Muscle layer of duodenum (tissue), 2 donors: ENCODE measurements around the gene BUD13.

Experiments
- H3K27ac ChIP-seq: one replicate; pipeline ENCODE4 v1.7.0; 2013; ENCODE audit warnings: mild to moderate bottlenecking, low read length
- H3K27me3 ChIP-seq: one replicate; pipeline ENCODE4 v1.7.0; 2013; ENCODE audit warnings: low read depth, mild to moderate bottlenecking, control low read depth, low read length
- H3K36me3 ChIP-seq, 2 donors: one replicate each; pipeline ENCODE4 v1.7.0; 2013; ENCODE audit warnings: low read length in 2 of 2, control low read depth in 1 of 2, mild to moderate bottlenecking in 1 of 2; ENCODE audit not compliant: insufficient read depth in 2 of 2, control insufficient read depth in 1 of 2
- H3K4me1 ChIP-seq, 2 donors: one replicate each; pipeline ENCODE4 v1.7.0; 2013; ENCODE audit warnings: low read length in 2 of 2, mild to moderate bottlenecking in 2 of 2, control low read depth in 1 of 2, moderate library complexity in 1 of 2; ENCODE audit not compliant: insufficient read depth in 2 of 2, control insufficient read depth in 1 of 2
- H3K4me3 ChIP-seq, 2 donors: one replicate each; pipeline ENCODE4 v1.7.0; 2013; ENCODE audit warnings: low read length in 2 of 2, low read depth in 1 of 2, mild to moderate bottlenecking in 1 of 2
- H3K9me3 ChIP-seq, 2 donors: one replicate each; pipeline ENCODE4 v1.7.0; 2013; ENCODE audit warnings: low read length in 2 of 2, control low read depth in 1 of 2, mild to moderate bottlenecking in 1 of 2; ENCODE audit not compliant: control insufficient read depth in 1 of 2
- donor health status: healthy.

BUD13 gene

GRCh38 chr11:116772443-116773202 is at the start of gene BUD13:
Gene BUD13 (minus strand): TSS chr11:116772987. CDS start chr11:116772964, 23 bp downstream.
- Histone ChIP-seq H3K4me3 (peak within 1 kb of the TSS; percentile 85 to 96), H3K27ac (peak within 1 kb of the TSS; percentile 74), H3K9me3 (no peaks in the 10 kb centered on the region), H3K4me1 (peaks cover 7 to 20% of the 10 kb centered on the region in 2 donors), H3K36me3 (peaks cover 17 to 18% of the 10 kb centered on the region in 2 donors), H3K27me3 (no peaks in the 10 kb centered on the region)

- Histone ChIP-seq H3K4me1 (no peaks in the 10 kb centered on the region), H3K27ac (no peak overlapping the region), H3K27me3 (no peaks in the 10 kb centered on the region), H3K9me3 (no peaks in the 10 kb centered on the region), H3K36me3 (no peaks in the 10 kb centered on the region), H3K4me3 (no peak overlapping the region)
Observed at GRCh38 chr11:116822575-116822974, 49.8 kb upstream of the BUD13 start.

- Histone ChIP-seq H3K27me3 (no peaks in the 10 kb centered on the region), H3K36me3 (no peaks in the 10 kb centered on the region), H3K4me3 (no peak overlapping the region), H3K27ac (no peak overlapping the region), H3K9me3 (no peaks in the 10 kb centered on the region), H3K4me1 (no peaks in the 10 kb centered on the region)
Observed at GRCh38 chr11:116821050-116821918, 48.5 kb upstream of the BUD13 start.

- Histone ChIP-seq H3K36me3 (no peaks in the 10 kb centered on the region), H3K9me3 (no peaks in the 10 kb centered on the region), H3K4me3 (no peak overlapping the region), H3K27me3 (no peaks in the 10 kb centered on the region), H3K27ac (no peak overlapping the region), H3K4me1 (no peaks in the 10 kb centered on the region)
Observed at GRCh38 chr11:116819049-116819448, 46.3 kb upstream of the BUD13 start.

GRCh38 chr11:116814502-116814901 is 41.7 kb upstream of the BUD13 start:
- Histone ChIP-seq H3K4me3 (no peak overlapping the region), H3K4me1 (no peaks in the 10 kb centered on the region), H3K9me3 (no peaks in the 10 kb centered on the region), H3K27ac (no peak overlapping the region), H3K27me3 (no peaks in the 10 kb centered on the region), H3K36me3 (no peaks in the 10 kb centered on the region)

GRCh38 chr11:116813781-116814471 is 41.1 kb upstream of the BUD13 start:
- Histone ChIP-seq H3K36me3 (no peaks in the 10 kb centered on the region), H3K27ac (no peak overlapping the region), H3K27me3 (no peaks in the 10 kb centered on the region), H3K9me3 (no peaks in the 10 kb centered on the region), H3K4me3 (no peak overlapping the region), H3K4me1 (no peaks in the 10 kb centered on the region)

GRCh38 chr11:116813170-116813569 is 40.4 kb upstream of the BUD13 start:
- no peak overlapping the region for H3K4me3 ChIP-seq
- H3K36me3 ChIP-seq = no peaks in the 10 kb centered on the region
- no peaks in the 10 kb centered on the region for H3K27me3 ChIP-seq
- no peaks in the 10 kb centered on the region for H3K9me3 ChIP-seq
- H3K27ac ChIP-seq = no peak overlapping the region
- H3K4me1 ChIP-seq = no peaks in the 10 kb centered on the region

GRCh38 chr11:116812109-116812508 is 39.3 kb upstream of the BUD13 start:
- H3K4me1 ChIP-seq = no peaks in the 10 kb centered on the region
- no peak overlapping the region for H3K27ac ChIP-seq
- H3K27me3 ChIP-seq = no peaks in the 10 kb centered on the region
- no peaks in the 10 kb centered on the region for H3K36me3 ChIP-seq
- no peaks in the 10 kb centered on the region for H3K9me3 ChIP-seq
- H3K4me3 ChIP-seq = no peak overlapping the region

GRCh38 chr11:116811194-116811593 is 38.4 kb upstream of the BUD13 start:
- no peak overlapping the region for H3K4me3 ChIP-seq
- no peaks in the 10 kb centered on the region for H3K4me1 ChIP-seq
- no peak overlapping the region for H3K27ac ChIP-seq
- H3K27me3 ChIP-seq = no peaks in the 10 kb centered on the region
- no peaks in the 10 kb centered on the region for H3K9me3 ChIP-seq
- no peaks in the 10 kb centered on the region for H3K36me3 ChIP-seq

GRCh38 chr11:116808262-116809175 is 35.7 kb upstream of the BUD13 start:
- no peaks in the 10 kb centered on the region for H3K36me3 ChIP-seq
- no peaks in the 10 kb centered on the region for H3K27me3 ChIP-seq
- H3K9me3 ChIP-seq = no peaks in the 10 kb centered on the region
- no peak overlapping the region for H3K4me3 ChIP-seq
- H3K27ac ChIP-seq = no peak overlapping the region
- H3K4me1 ChIP-seq = no peaks in the 10 kb centered on the region
